Stomach smooth muscle (tissue), 2 donors: Measurements from ENCODE around the gene YWHAG.
"Not testable (repeated sequence)": the region's sequence is repeated elsewhere in the genome, so short reads cannot be mapped to it uniquely, and the experiment has no call there.

Experiments
- H3K27ac ChIP-seq: one replicate; pipeline ENCODE4 v1.7.0; 2013; ENCODE audit warnings: mild to moderate bottlenecking, low read length, inconsistent platforms
- H3K27me3 ChIP-seq, 2 donors: one replicate each; pipeline ENCODE4 v1.7.0; 2013; ENCODE audit warnings: low read length in 2 of 2; ENCODE audit not compliant: insufficient read depth in 2 of 2, control insufficient read depth in 1 of 2
- H3K36me3 ChIP-seq, 2 donors: one replicate each; pipeline ENCODE4 v1.7.0; 2013; ENCODE audit warnings: low read length in 2 of 2; ENCODE audit not compliant: control insufficient read depth in 2 of 2, insufficient read depth in 2 of 2
- H3K4me1 ChIP-seq: one replicate; pipeline ENCODE4 v1.7.0; 2013; ENCODE audit warnings: low read length; ENCODE audit not compliant: control insufficient read depth, insufficient read depth
- H3K4me3 ChIP-seq, 2 donors: one replicate each; pipeline ENCODE4 v1.7.0; 2013; ENCODE audit warnings: low read length in 2 of 2
- H3K9ac ChIP-seq, 2 donors: one replicate each; pipeline ENCODE4 v1.7.0; 2013; ENCODE audit warnings: low read length in 2 of 2, mild to moderate bottlenecking in 1 of 2
- H3K9me3 ChIP-seq, 2 donors: one replicate each; pipeline ENCODE4 v1.7.0; 2013; ENCODE audit warnings: low read length in 2 of 2; ENCODE audit not compliant: control insufficient read depth in 2 of 2
- donor health status: healthy.
- donor health status: Pancreatic carcinoma.

YWHAG gene

DNA sequence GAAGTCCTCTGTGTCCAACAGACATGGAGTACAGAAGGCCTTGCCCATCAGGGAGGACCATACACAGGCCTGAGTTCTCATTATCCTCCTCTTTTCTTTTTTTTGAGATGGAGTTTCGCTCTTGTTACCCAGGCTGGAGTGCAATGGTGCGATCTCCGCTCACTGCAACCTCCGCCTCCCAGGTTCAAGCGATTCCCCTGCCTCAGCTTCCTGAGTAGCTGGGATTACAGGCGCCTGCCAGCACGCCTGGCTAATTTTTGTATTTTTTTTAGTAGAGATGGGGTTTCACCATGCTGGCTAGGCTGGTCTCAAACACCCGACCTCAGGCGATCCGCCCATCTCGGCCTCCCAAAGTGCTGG is 36.8 kb upstream of the YWHAG start:
- not testable (repeated sequence) for H3K9me3 ChIP-seq, H3K27ac ChIP-seq, H3K27me3 ChIP-seq, H3K9ac ChIP-seq, H3K4me3 ChIP-seq, H3K36me3 ChIP-seq
- peaks cover 28% of the 10 kb centered on the region for H3K4me1 ChIP-seq

- no peaks in the 10 kb centered on the region for H3K27me3 ChIP-seq
- no peak overlapping the region for H3K4me3 ChIP-seq
- no peak overlapping the region for H3K9ac ChIP-seq
- H3K9me3 ChIP-seq = no peaks in the 10 kb centered on the region
- no peak overlapping the region for H3K27ac ChIP-seq
- H3K4me1 ChIP-seq = peaks cover 28% of the 10 kb centered on the region
- no peaks in the 10 kb centered on the region for H3K36me3 ChIP-seq
These were observed 36.2 kb upstream of the YWHAG start for GRCh38 chr7:76394957-76395356.

DNA sequence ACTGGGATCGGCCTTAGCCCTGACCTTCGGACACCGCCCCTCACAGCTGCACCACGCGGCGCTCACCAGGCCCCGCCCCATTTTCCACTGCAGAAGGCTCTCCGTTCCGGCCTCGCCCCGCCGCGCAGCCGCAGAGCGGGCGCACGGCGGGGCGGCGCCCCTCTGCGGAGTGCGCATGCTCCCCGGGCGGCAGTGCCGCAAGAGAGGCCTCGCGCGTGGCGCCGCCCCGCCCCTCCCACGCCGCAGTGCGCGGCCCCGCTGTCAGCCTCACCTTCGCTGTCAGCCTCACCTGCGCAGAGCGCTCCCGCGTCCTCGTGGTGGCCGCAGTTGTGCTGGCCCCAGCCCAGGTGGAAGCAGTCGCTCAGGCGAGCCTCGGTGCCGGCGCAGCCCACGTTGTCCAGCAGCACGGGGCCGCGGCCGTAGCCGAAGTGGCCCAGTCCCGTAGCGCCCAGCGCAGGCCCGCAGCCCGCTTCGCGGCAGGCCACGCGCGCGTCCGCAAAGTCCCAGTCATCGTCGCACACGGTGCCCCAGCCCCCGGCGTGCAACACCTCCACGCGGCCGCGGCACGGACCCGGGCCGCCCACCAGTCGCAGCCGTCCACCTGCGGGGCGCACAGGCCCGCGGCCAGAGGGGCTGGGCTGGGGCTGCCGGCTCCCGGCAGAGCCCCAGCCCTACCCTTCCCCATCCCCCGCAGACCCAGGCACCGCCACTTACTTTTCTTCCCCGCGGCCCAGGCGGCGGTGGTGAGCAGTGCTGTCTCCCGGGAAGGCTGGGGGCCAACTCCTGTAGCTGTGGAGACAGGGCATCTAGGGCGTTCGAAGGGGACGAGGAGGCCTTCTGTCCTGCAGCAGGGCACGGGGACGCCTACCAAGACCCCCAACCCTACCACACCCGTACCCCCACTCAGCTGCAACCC is 34.6 kb upstream of the YWHAG start:
- Histone ChIP-seq H3K27ac (peak overlapping the region; percentile 58), H3K4me3 (peak overlapping the region; percentile 78 to 85), H3K36me3 (no peaks in the 10 kb centered on the region), H3K9ac (peak overlapping the region; percentile 64 to 74), H3K4me1 (peaks cover 37% of the 10 kb centered on the region), H3K9me3 (no peaks in the 10 kb centered on the region), H3K27me3 (no peaks in the 10 kb centered on the region)

DNA sequence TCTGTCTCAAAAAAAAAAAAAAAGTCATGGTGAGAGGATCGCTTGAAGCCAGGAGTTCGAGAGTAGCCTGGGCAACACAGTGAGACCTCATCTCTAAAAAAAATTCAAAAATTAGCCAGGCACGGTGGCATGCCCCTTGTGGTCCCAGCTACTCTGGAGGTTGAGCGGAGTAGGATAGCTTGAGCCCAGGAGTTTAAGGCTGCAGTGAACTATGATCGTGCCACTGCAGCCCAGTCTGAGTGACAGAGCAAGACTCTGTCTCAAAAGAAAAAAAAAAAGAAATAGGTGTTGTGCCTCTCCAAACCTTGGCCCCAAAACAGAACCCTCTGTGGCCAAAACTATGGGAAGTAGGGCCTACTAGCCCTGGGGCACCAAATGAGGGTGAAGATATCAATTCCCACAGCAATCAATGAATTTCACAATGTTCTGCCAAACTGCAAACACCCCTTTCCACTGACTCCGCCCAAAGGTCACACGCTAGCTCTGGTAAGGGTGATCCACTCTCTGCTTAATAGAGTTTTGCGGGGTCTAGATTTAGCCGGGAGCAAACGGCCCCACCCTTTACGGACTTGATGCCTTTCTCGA is 33.8 kb upstream of the YWHAG start:
- Histone ChIP-seq H3K4me1 (peaks cover 35% of the 10 kb centered on the region), H3K9ac (peak overlapping the region; percentile 58 to 74), H3K36me3 (no peaks in the 10 kb centered on the region), H3K27ac (peak overlapping the region; percentile 58), H3K27me3 (no peaks in the 10 kb centered on the region), H3K9me3 (no peaks in the 10 kb centered on the region), H3K4me3 (peak overlapping the region; percentile 78 to 85)

DNA sequence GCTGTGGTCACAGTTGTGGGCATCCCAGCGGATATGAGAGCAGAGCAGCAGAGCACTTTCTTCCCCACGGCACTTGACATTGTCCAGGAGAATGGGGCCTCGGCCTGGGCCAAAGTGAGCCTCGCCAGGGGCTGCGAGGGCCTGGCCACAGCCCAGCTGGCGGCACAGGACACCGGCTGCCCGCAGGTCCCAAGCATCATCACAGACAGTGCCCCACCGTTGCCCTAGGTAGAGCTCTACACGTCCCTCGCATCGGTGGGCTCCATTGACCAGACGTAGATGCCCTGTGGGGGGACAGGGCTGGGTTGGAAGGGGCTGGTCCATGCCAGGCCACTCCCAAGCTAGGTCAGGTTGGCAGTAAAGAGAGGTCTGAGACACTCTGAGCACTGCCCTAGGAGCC is 31.3 kb upstream of the YWHAG start:
- H3K27me3 ChIP-seq = no peaks in the 10 kb centered on the region
- no peak overlapping the region for H3K9ac ChIP-seq
- H3K4me1 ChIP-seq = peaks cover 23% of the 10 kb centered on the region
- H3K4me3 ChIP-seq = no peak overlapping the region
- H3K27ac ChIP-seq = peak overlapping the region; percentile 18
- H3K9me3 ChIP-seq = no peaks in the 10 kb centered on the region
- no peaks in the 10 kb centered on the region for H3K36me3 ChIP-seq

GRCh38 chr7:76387789-76388188 is 29.0 kb upstream of the YWHAG start:
- H3K9ac ChIP-seq, H3K9me3 ChIP-seq, H3K4me3 ChIP-seq, H3K27me3 ChIP-seq, H3K36me3 ChIP-seq, H3K27ac ChIP-seq: not testable (repeated sequence)
- peaks cover 13% of the 10 kb centered on the region for H3K4me1 ChIP-seq

DNA sequence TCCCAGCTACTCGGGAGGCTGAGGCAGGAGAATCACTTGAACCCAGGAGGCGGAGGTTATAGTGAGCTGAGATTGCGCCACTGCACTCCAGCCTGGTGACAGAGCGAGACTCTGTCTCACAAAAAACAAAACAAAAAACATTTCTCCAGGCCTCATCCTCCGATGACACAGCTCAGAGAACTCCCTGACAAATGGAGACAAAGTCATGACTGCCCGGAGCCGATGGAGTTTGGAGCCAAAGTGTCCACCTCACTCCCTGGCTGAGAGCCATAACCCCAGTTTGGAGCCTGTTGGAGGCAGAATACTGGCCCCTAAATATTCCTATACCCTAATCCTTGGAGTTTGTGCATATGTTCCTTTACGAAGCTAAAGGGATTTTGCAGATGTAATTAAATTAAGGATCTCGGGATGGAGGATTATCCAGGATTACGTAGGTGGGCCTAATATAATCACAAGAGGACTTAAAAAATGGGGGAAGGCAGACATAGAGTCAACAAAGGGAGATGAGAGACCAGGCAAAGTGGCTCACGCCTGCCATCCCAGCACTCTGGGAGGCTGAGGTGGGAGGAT is 28.0 kb upstream of the YWHAG start:
- H3K4me3 ChIP-seq = no peak overlapping the region

GRCh38 chr7:76383089-76383944 is 24.5 kb upstream of the YWHAG start:
- Histone ChIP-seq H3K4me1 (peaks cover 14% of the 10 kb centered on the region), H3K4me3 (no peak overlapping the region), H3K27me3 (no peaks in the 10 kb centered on the region), H3K9ac (no peak overlapping the region), H3K27ac (no peak overlapping the region), H3K9me3 (no peaks in the 10 kb centered on the region), H3K36me3 (no peaks in the 10 kb centered on the region)

More for the DNA sequence above, 28.0 kb upstream of the YWHAG start:
- no peak overlapping the region for H3K27ac ChIP-seq
- H3K27me3 ChIP-seq = no peaks in the 10 kb centered on the region
- peaks cover 9% of the 10 kb centered on the region for H3K4me1 ChIP-seq
- no peaks in the 10 kb centered on the region for H3K36me3 ChIP-seq
- H3K9me3 ChIP-seq = no peaks in the 10 kb centered on the region
- no peak overlapping the region for H3K9ac ChIP-seq

DNA sequence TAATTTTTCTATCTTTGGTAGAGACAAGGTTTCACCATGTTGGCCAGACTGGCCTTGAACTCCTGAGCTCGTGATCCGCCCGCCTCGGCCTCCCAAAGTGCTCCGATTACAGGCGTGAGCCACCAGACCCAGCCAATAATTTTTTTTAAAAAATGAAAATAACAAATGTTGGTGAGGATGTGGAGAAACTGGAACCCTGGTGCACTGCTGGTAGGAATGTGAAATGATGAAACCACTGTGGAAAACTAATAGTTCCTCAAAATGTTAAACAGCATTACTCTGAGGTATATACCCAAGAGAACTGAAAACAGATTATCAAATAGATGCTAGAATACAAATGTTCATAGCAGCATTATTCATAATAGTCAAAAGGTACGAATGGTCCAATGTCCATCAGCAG is 23.0 kb upstream of the YWHAG start:
- no peak overlapping the region for H3K27ac ChIP-seq
- H3K9me3 ChIP-seq = no peaks in the 10 kb centered on the region
- no peak overlapping the region for H3K9ac ChIP-seq
- no peaks in the 10 kb centered on the region for H3K27me3 ChIP-seq
- H3K4me1 ChIP-seq = peaks cover 14% of the 10 kb centered on the region
- H3K4me3 ChIP-seq = no peak overlapping the region
- H3K36me3 ChIP-seq = no peaks in the 10 kb centered on the region

DNA sequence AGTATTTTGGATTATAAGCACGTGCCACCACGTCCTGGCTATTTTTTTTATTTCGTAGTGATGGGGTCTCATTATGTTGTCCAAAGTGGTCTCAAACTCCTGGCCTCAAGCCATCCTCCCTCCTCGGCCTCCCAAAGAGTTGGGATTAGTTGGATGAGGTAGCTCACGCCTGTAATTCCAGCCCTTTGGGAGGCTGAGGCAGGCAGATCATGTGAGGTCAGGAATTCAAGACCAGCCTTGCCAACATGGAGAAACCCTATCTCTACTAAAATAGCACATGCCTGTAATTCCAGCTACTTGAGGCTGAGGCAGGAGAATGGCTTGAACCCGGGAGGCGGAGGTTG is 21.8 kb upstream of the YWHAG start:
- H3K36me3 ChIP-seq = no peaks in the 10 kb centered on the region
- H3K9ac ChIP-seq = peak overlapping the region; percentile 82 to 84
- H3K27me3 ChIP-seq = no peaks in the 10 kb centered on the region
- H3K9me3 ChIP-seq = no peaks in the 10 kb centered on the region
- H3K27ac ChIP-seq = peak overlapping the region; percentile 96
- peak overlapping the region; percentile 72 to 76 for H3K4me3 ChIP-seq
- peaks cover 14% of the 10 kb centered on the region for H3K4me1 ChIP-seq
